ENCODE data around the gene AGA. TPM values are rescaled to one million over a fixed set of nuclear protein-coding genes. Genes with fewer than 3 reads are reported as not detected.

AGA gene
- total RNA-seq, 2 experiments from 2014 or later, result 14.6 to 15.4 TPM

- Histone ChIP-seq H3K4me1 (ENCODE audit: insufficient read depth, low read length) (no peaks in the 10 kb centered on the region), H3K27ac (ENCODE audit: low read depth in 1 of 2, low read length in 2 of 2) (no peak overlapping the region), H3K27me3 (ENCODE audit: control insufficient read depth in 1 of 2, insufficient read depth in 2 of 2, low read length in 2 of 2) (no peaks in the 10 kb centered on the region), H3K4me3 (ENCODE audit: low read length) (no peak overlapping the region), H3K9me3 (ENCODE audit: control insufficient read depth in 1 of 2, insufficient read depth in 1 of 2, low read length in 2 of 2) (no peaks in the 10 kb centered on the region), H3K36me3 (ENCODE audit: insufficient read depth, low read length) (peaks cover 72% of the 10 kb centered on the region)
- H3K4me3 Mint-ChIP-seq, result no peak overlapping the region
- ATAC-seq (ENCODE audit: poor library complexity) (no peak), DNase-seq (no peak)
- H3K4me1 Mint-ChIP-seq (ENCODE audit: low read depth), result peaks cover 3% of the 10 kb centered on the region
- peaks cover 92% of the 10 kb centered on the region for H3K36me3 Mint-ChIP-seq (ENCODE audit: low read depth)
- no peaks in the 10 kb centered on the region for H3K27me3 Mint-ChIP-seq
- no peak for TF ChIP-seq CTCF (IDR thresholded peaks at IDR 0.05)
- ChIA-PET POLR2A (interaction anchor here (3.1 kb wide), 1 partner anchor 7 kb away, joined by 15 read pairs; the partner anchor contains the start of gene AGA), CTCF (no interaction called here)
- intact Hi-C loops (cut with DNase I, micrococcal nuclease), result no loop called here
- no peak overlapping the region for H3K27ac Mint-ChIP-seq
- no peaks in the 10 kb centered on the region for H3K9me3 Mint-ChIP-seq
Measured at GRCh38 chr4:177434667-177435066, 7.6 kb downstream of the AGA start.

- H3K36me3 Mint-ChIP-seq (ENCODE audit: low read depth), result peaks cover 29% of the 10 kb centered on the region
- H3K27ac ChIP-seq (ENCODE audit: low read depth in 1 of 2, low read length in 2 of 2), result no peak overlapping the region
- POLR2A ChIA-PET, result no interaction called here
- CTCF ChIA-PET, result no interaction called here
- H3K36me3 ChIP-seq (ENCODE audit: insufficient read depth, low read length), result peaks cover 11% of the 10 kb centered on the region
- ATAC-seq (ENCODE audit: poor library complexity), result no peak
- no peaks in the 10 kb centered on the region for H3K27me3 Mint-ChIP-seq
- no peak for TF ChIP-seq CTCF (IDR thresholded peaks at IDR 0.05)
- H3K4me1 ChIP-seq (ENCODE audit: insufficient read depth, low read length), result no peaks in the 10 kb centered on the region
- no peak overlapping the region for H3K4me3 Mint-ChIP-seq
- H3K27ac Mint-ChIP-seq, result no peak overlapping the region
- no peaks in the 10 kb centered on the region for H3K27me3 ChIP-seq (ENCODE audit: control insufficient read depth in 1 of 2, insufficient read depth in 2 of 2, low read length in 2 of 2)
- H3K9me3 Mint-ChIP-seq, result no peaks in the 10 kb centered on the region
- no peak overlapping the region for H3K4me3 ChIP-seq (ENCODE audit: low read length)
- intact Hi-C loops (cut with DNase I, micrococcal nuclease), result no loop called here
- no peak for DNase-seq
- H3K4me1 Mint-ChIP-seq (ENCODE audit: low read depth), result no peaks in the 10 kb centered on the region
- no peaks in the 10 kb centered on the region for H3K9me3 ChIP-seq (ENCODE audit: control insufficient read depth in 1 of 2, insufficient read depth in 1 of 2, low read length in 2 of 2)
Measured at GRCh38 chr4:177427192-177427591, 15.0 kb downstream of the AGA start.

- Histone ChIP-seq H3K4me3 (ENCODE audit: low read length) (no peak overlapping the region), H3K9me3 (ENCODE audit: control insufficient read depth in 1 of 2, insufficient read depth in 1 of 2, low read length in 2 of 2) (no peaks in the 10 kb centered on the region), H3K27me3 (ENCODE audit: control insufficient read depth in 1 of 2, insufficient read depth in 2 of 2, low read length in 2 of 2) (no peaks in the 10 kb centered on the region), H3K36me3 (ENCODE audit: insufficient read depth, low read length) (no peaks in the 10 kb centered on the region), H3K27ac (ENCODE audit: low read depth in 1 of 2, low read length in 2 of 2) (no peak overlapping the region), H3K4me1 (ENCODE audit: insufficient read depth, low read length) (no peaks in the 10 kb centered on the region)
- Mint-ChIP-seq H3K27ac (no peak overlapping the region), H3K9me3 (peaks cover 7% of the 10 kb centered on the region), H3K4me3 (no peak overlapping the region), H3K36me3 (ENCODE audit: low read depth) (no peaks in the 10 kb centered on the region), H3K4me1 (ENCODE audit: low read depth) (no peaks in the 10 kb centered on the region), H3K27me3 (no peaks in the 10 kb centered on the region)
- intact Hi-C loops (cut with DNase I, micrococcal nuclease), result no loop called here
- ATAC-seq (ENCODE audit: poor library complexity) (no peak), DNase-seq (no peak)
- POLR2A ChIA-PET, result no interaction called here
- CTCF ChIA-PET, result no interaction called here
- no peak for TF ChIP-seq CTCF (IDR thresholded peaks at IDR 0.05)
Measured at GRCh38 chr4:177419434-177419833, 22.8 kb downstream of the AGA start.

Data from CD4-positive, alpha-beta T cell (primary cell).